Measurements from ENCODE around the gene KRTAP12-1. TPM values are rescaled to one million over a fixed set of nuclear protein-coding genes. Genes with fewer than 3 reads are reported as not detected.

KRTAP12-1 gene
- total and polyA plus RNA-seq, 2 experiments from 2014 or later = not detected

- TF ChIP-seq EZH2 (IDR thresholded peaks at IDR 0.05; ENCODE audit: borderline replicate concordance) = no peak
- TF ChIP-seq EZH2phosphoT487 (IDR thresholded peaks at IDR 0.05; ENCODE audit: low read depth, severe bottlenecking, unreplicated experiment) = no peak
- TF ChIP-seq CTCF (IDR thresholded peaks at IDR 0.05; ENCODE audit: poor library complexity) = no peak
- no peaks in the 10 kb centered on the region for H4K20me1 ChIP-seq (ENCODE audit: insufficient read depth, poor library complexity, severe bottlenecking)
- H3K4me3 ChIP-seq = no peak overlapping the region
- no peaks in the 10 kb centered on the region for H3K79me2 ChIP-seq
- H3K4me1 ChIP-seq (ENCODE audit: insufficient read depth) = peaks cover 24% of the 10 kb centered on the region
- H3K27ac ChIP-seq = no peak overlapping the region
- H3K4me2 ChIP-seq = peak overlapping the region; percentile 51
- H2AFZ ChIP-seq = no peak overlapping the region
- whole genome bisulfite sequencing (ENCODE audit: low lambda C conversion rate, missing lambda C conversion rate) = 9% methylated on average over 22 of the region's 25 CpGs
- peaks cover 97% of the 10 kb centered on the region for H3K27me3 ChIP-seq
- DNase-seq (ENCODE audit: low spot score) = no peak
- no peaks in the 10 kb centered on the region for H3K9me2 ChIP-seq (replicated peaks; ENCODE audit: insufficient read depth)
- H3K36me3 ChIP-seq (replicated peaks; ENCODE audit: insufficient read depth, low read depth) = no peaks in the 10 kb centered on the region
- no peaks in the 10 kb centered on the region for H3K9me3 ChIP-seq (ENCODE audit: low read depth)
Observed at GRCh38 chr21:44708866-44709425, 27.0 kb upstream of the KRTAP12-1 start.

- Histone ChIP-seq H3K4me3 (no peak overlapping the region), H3K9me2 (replicated peaks; ENCODE audit: insufficient read depth) (no peaks in the 10 kb centered on the region), H4K20me1 (ENCODE audit: insufficient read depth, poor library complexity, severe bottlenecking) (no peaks in the 10 kb centered on the region), H3K79me2 (no peaks in the 10 kb centered on the region), H3K9me3 (ENCODE audit: low read depth) (no peaks in the 10 kb centered on the region), H3K4me1 (ENCODE audit: insufficient read depth) (peaks cover 24% of the 10 kb centered on the region), H3K36me3 (replicated peaks; ENCODE audit: insufficient read depth, low read depth) (no peaks in the 10 kb centered on the region), H3K27me3 (peaks cover 97% of the 10 kb centered on the region), H2AFZ (no peak overlapping the region), H3K4me2 (no peak overlapping the region), H3K27ac (no peak overlapping the region)
- TF ChIP-seq EZH2 (IDR thresholded peaks at IDR 0.05; ENCODE audit: borderline replicate concordance) (no peak), EZH2phosphoT487 (IDR thresholded peaks at IDR 0.05; ENCODE audit: low read depth, severe bottlenecking, unreplicated experiment) (no peak), CTCF (IDR thresholded peaks at IDR 0.05; ENCODE audit: poor library complexity) (no peak)
- 6% methylated on average over 13 of the region's 13 CpGs for WGBS (ENCODE audit: low lambda C conversion rate, missing lambda C conversion rate)
- DNase-seq (ENCODE audit: low spot score) = no peak
Observed at GRCh38 chr21:44708213-44708865, 26.4 kb upstream of the KRTAP12-1 start.

- no peak for TF ChIP-seq EZH2 (IDR thresholded peaks at IDR 0.05; ENCODE audit: borderline replicate concordance)
- no peak for TF ChIP-seq EZH2phosphoT487 (IDR thresholded peaks at IDR 0.05; ENCODE audit: low read depth, severe bottlenecking, unreplicated experiment)
- Histone ChIP-seq H3K27ac (no peak overlapping the region), H3K9me2 (replicated peaks; ENCODE audit: insufficient read depth) (no peaks in the 10 kb centered on the region), H3K4me2 (no peak overlapping the region), H3K36me3 (replicated peaks; ENCODE audit: insufficient read depth, low read depth) (no peaks in the 10 kb centered on the region), H3K27me3 (peaks cover 88% of the 10 kb centered on the region), H4K20me1 (ENCODE audit: insufficient read depth, poor library complexity, severe bottlenecking) (no peaks in the 10 kb centered on the region), H3K9me3 (ENCODE audit: low read depth) (no peaks in the 10 kb centered on the region), H3K4me1 (ENCODE audit: insufficient read depth) (peaks cover 20% of the 10 kb centered on the region), H3K79me2 (no peaks in the 10 kb centered on the region), H2AFZ (no peak overlapping the region), H3K4me3 (no peak overlapping the region)
- 6% methylated on average over 24 of the region's 46 CpGs for WGBS (ENCODE audit: low lambda C conversion rate, missing lambda C conversion rate)
- no peak for DNase-seq (ENCODE audit: low spot score)
Observed at GRCh38 chr21:44706706-44707581, 25.0 kb upstream of the KRTAP12-1 start.
